ENCODE measurements around the gene CCDC159.
A peak's percentile ranks its signal among the peaks of the same experiment; 100 is the strongest.
"Not testable (repeated sequence)": the region's sequence is repeated elsewhere in the genome, so short reads cannot be mapped to it uniquely, and the experiment has no call there.

CCDC159 gene

GRCh38 chr19:11370744-11371143, 24.4 kb downstream of the CCDC159 start:
- DNase-seq, result no peak

GRCh38 chr19:11373166-11373884, 27.0 kb downstream of the CCDC159 start:
- DNase-seq, result peak; percentile 80

- no peak for DNase-seq
These were observed 27.6 kb downstream of the CCDC159 start for GRCh38 chr19:11373885-11374432.

GRCh38 chr19:11374433-11375142, 28.3 kb downstream of the CCDC159 start, which contains the start of gene SWSAP1:
TSS of gene SWSAP1 (plus strand) at chr19:11374666. CDS start at chr19:11374681, 15 bp downstream.
- peak; percentile 99 for DNase-seq

GRCh38 chr19:11375143-11375948, 29.0 kb downstream of the CCDC159 start:
- DNase-seq, result peak; percentile 26

- no peak for DNase-seq
These were observed 30.9 kb downstream of the CCDC159 start for GRCh38 chr19:11377237-11377636.

GRCh38 chr19:11377756-11378155, 31.4 kb downstream of the CCDC159 start:
- DNase-seq, result no peak

GRCh38 chr19:11378319-11379189, 32.2 kb downstream of the CCDC159 start:
- DNase-seq, result peak; percentile 23

GRCh38 chr19:11379269-11379845, 33.0 kb downstream of the CCDC159 start:
- DNase-seq, result not testable (repeated sequence)

- no peak for DNase-seq
These were observed 33.6 kb downstream of the CCDC159 start for GRCh38 chr19:11379857-11380350.

GRCh38 chr19:11380653-11381537, 34.6 kb downstream of the CCDC159 start:
- DNase-seq, result peak; percentile 97

- DNase-seq, result no peak
These were observed 36.8 kb downstream of the CCDC159 start for GRCh38 chr19:11382898-11383705.

- no peak for DNase-seq
These were observed 37.4 kb downstream of the CCDC159 start for GRCh38 chr19:11383706-11384048.

- no peak for DNase-seq
These were observed 38.4 kb downstream of the CCDC159 start for GRCh38 chr19:11384778-11385129.

GRCh38 chr19:11387162-11388034, 41.1 kb downstream of the CCDC159 start:
- no peak for DNase-seq

- no peak for DNase-seq
These were observed 44.0 kb downstream of the CCDC159 start for GRCh38 chr19:11390359-11390758.

GRCh38 chr19:11390933-11391680, 44.8 kb downstream of the CCDC159 start:
- no peak for DNase-seq

- DNase-seq, result no peak
These were observed 50.8 kb downstream of the CCDC159 start for GRCh38 chr19:11397089-11397610.

Measured in NCI-H1092 (cell line).